Measurements from ENCODE around the gene C2CD2. TPM values are rescaled to one million over a fixed set of nuclear protein-coding genes. Genes with fewer than 3 reads are reported as not detected.

C2CD2 gene
- total RNA-seq, 1 donor from 2014 or later, result 6.7 TPM

DNA sequence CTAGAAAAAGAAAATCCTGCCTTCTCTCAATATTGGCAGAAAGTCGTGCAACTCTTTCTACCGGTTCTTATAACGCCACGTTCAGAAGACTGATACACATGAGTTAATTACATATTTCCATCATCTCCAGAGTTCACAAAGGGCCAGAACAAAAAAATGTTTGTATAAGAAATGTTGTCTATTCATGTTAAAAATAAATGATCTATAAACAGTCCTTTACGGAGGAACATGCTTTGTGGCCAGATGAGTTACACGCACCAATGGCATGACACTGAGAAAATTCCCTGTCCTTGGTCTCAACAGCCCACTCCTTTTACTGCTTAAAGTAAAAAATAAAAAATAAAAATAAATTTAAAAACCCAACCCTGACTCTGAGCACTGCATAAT is 29.5 kb downstream of the C2CD2 start:
- no peak for ATAC-seq (ENCODE audit: low read depth)
- no peaks in the 10 kb centered on the region for H3K36me3 Mint-ChIP-seq (ENCODE audit: low read depth)
- no peaks in the 10 kb centered on the region for H3K9me3 Mint-ChIP-seq
- peaks cover 81% of the 10 kb centered on the region for H3K4me1 Mint-ChIP-seq
- POLR2A ChIA-PET, result interaction anchor here (0.5 to 0.9 kb wide), 2 partner anchors 9 to 1798 kb away, joined by 3 to 8 read pairs; no protein-coding TSS in a partner anchor
- no peaks in the 10 kb centered on the region for H3K27me3 Mint-ChIP-seq
- intact Hi-C loops (cut with micrococcal nuclease), result loop anchor here (2.0 kb wide), 1 partner anchor 28 kb away; no protein-coding TSS in a partner anchor
- no peak overlapping the region for H3K27ac Mint-ChIP-seq
- no peak overlapping the region for H3K4me3 Mint-ChIP-seq
- TF ChIP-seq, protein P1, sequence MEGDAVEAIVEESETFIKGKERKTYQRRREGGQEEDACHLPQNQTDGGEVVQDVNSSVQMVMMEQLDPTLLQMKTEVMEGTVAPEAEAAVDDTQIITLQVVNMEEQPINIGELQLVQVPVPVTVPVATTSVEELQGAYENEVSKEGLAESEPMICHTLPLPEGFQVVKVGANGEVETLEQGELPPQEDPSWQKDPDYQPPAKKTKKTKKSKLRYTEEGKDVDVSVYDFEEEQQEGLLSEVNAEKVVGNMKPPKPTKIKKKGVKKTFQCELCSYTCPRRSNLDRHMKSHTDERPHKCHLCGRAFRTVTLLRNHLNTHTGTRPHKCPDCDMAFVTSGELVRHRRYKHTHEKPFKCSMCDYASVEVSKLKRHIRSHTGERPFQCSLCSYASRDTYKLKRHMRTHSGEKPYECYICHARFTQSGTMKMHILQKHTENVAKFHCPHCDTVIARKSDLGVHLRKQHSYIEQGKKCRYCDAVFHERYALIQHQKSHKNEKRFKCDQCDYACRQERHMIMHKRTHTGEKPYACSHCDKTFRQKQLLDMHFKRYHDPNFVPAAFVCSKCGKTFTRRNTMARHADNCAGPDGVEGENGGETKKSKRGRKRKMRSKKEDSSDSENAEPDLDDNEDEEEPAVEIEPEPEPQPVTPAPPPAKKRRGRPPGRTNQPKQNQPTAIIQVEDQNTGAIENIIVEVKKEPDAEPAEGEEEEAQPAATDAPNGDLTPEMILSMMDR (IDR thresholded peaks at IDR 0.05), result no peak
- CTCF ChIA-PET, result no interaction called here
- no peak for DNase-seq

DNA sequence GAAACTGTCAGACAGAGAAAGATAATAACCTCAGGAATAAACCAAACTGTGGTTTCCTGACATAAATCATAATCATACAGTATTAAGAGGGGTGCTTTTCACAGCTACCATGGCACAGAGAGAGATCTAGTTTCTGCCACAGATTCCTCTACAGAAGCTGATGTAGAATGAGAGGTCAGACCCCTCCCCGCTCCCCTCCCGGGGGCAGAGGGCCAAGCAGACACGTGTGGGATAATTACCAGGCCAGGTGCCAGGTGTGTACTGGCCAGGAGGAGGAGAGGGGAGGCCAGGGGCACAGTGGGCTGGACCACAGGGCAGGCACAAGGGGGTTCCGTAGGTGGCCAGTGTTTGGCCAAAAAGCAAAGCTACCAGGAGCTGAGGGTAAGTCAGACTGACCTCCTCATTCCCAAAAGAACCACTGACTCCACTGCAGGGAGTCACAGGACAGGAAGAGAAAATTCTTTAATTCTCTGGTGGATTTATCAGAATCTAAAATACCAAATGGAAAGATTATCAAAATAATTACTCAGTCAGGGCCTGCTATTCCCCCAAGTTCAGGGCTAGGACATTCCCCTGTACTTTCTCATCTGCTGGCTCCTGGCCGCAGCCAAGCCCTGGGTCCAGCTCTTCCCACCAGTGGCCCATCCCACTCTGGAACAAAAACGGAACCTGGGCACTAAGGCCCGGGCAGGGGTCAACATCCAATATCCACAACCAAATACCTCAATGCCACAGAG is 30.0 kb downstream of the C2CD2 start:
- H3K4me3 Mint-ChIP-seq, result no peak overlapping the region
- ChIA-PET CTCF (interaction anchor here (1.0 to 1.5 kb wide), 3 partner anchors 28 to 194 kb away, joined by 3 to 4 read pairs (median 3); no protein-coding TSS in a partner anchor), POLR2A (interaction anchor here (0.5 kb wide), 1 partner anchor 1799 kb away, joined by 3 read pairs; no protein-coding TSS in a partner anchor)
- H3K4me1 Mint-ChIP-seq, result peaks cover 77% of the 10 kb centered on the region
- H3K27ac Mint-ChIP-seq, result no peak overlapping the region
- no peaks in the 10 kb centered on the region for H3K27me3 Mint-ChIP-seq
- H3K36me3 Mint-ChIP-seq (ENCODE audit: low read depth), result no peaks in the 10 kb centered on the region
- no peak for ATAC-seq (ENCODE audit: low read depth)
- intact Hi-C loops (cut with micrococcal nuclease), result loop anchor here (2.0 kb wide), 1 partner anchor 29 kb away; no protein-coding TSS in a partner anchor
- no peak for DNase-seq
- TF ChIP-seq, protein P1 (IDR thresholded peaks at IDR 0.05), result no peak
- no peaks in the 10 kb centered on the region for H3K9me3 Mint-ChIP-seq

DNA sequence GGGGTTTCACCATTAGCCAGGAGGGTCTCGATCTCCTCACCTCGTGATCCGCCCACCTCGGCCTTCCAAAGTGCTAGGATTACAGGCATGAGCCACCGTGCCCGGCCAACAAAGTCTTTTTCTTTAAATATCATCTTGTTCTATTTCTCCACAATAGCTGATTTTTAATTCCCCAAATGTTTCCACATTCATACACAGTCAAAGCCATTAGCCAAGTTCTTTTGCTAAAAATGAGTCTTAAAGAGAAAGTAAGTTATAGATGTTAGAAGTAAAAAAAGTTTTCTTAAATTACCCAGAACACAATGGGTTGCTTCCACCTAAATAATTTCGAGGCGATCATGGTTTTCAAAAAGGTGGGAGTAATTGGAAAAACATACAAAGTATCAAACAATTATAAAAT is 30.6 kb downstream of the C2CD2 start:
- H3K36me3 Mint-ChIP-seq (ENCODE audit: low read depth), result peaks cover 1% of the 10 kb centered on the region
- intact Hi-C loops (cut with micrococcal nuclease), result no loop called here
- ChIA-PET CTCF (interaction anchor here (1.0 to 1.5 kb wide), 3 partner anchors 28 to 194 kb away, joined by 3 to 4 read pairs (median 3); no protein-coding TSS in a partner anchor), POLR2A (no interaction called here)
- DNase-seq (no peak), ATAC-seq (ENCODE audit: low read depth) (no peak)
- no peak overlapping the region for H3K27ac Mint-ChIP-seq
- TF ChIP-seq, protein P1 (IDR thresholded peaks at IDR 0.05), result no peak
- no peak overlapping the region for H3K4me3 Mint-ChIP-seq
- H3K9me3 Mint-ChIP-seq, result no peaks in the 10 kb centered on the region
- H3K27me3 Mint-ChIP-seq, result no peaks in the 10 kb centered on the region
- H3K4me1 Mint-ChIP-seq, result peaks cover 71% of the 10 kb centered on the region

DNA sequence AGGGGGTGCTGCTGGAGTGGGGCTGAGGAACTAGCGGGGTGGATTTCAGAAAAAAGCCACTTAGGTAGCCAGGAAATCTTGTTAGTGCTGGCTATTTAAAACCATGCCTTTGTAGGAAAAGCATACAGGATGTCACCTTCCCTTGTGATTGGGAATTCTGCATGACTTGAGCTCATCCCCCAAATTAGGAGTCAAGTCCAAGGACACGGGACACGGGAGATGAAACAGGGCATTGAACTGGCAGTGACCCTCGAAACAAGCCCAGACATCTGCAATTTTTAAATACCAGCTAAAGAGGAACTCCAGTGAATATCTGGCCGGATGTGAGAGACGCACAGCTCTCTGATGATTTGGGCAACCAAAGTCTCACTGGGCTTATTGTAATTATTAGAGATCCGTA is 32.8 kb downstream of the C2CD2 start:
- Mint-ChIP-seq H3K9me3 (no peaks in the 10 kb centered on the region), H3K27ac (peak overlapping the region; percentile 20), H3K4me3 (no peak overlapping the region), H3K36me3 (ENCODE audit: low read depth) (peaks cover 19% of the 10 kb centered on the region), H3K4me1 (peaks cover 50% of the 10 kb centered on the region), H3K27me3 (no peaks in the 10 kb centered on the region)
- ATAC-seq (ENCODE audit: low read depth) (peak; percentile 68), DNase-seq (no peak)
- ChIA-PET CTCF (interaction anchor here (1.0 to 1.9 kb wide), 2 partner anchors 187 to 196 kb away, joined by 3 to 7 read pairs; no protein-coding TSS in a partner anchor), POLR2A (interaction anchor here (0.6 to 1.6 kb wide), 7 partner anchors 8 to 535 kb away, joined by 3 to 7 read pairs (median 5); partner anchors contain the start of genes PRDM15 and ZBTB21)
- intact Hi-C loops (cut with micrococcal nuclease), result no loop called here
- TF ChIP-seq, protein P1 (IDR thresholded peaks at IDR 0.05), result no peak

DNA sequence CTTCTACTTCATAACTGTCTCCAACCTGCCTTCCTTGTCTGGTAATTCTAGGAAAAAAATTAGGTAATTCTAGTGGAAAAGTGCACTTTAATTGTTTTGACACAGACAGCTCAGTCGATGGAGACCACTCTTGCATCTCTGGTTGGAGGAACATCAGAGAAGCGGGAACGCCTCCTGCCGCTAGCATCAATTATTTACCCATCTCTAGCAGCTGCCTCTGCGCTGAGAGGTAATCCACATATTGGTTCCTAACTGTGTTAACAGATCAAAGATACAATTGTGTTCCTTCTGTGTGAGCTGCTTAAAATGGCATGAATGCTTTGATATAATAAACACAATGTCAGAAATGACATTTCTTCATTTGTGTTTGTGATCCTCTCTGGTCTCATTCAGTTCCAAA is 33.3 kb downstream of the C2CD2 start:
- no peaks in the 10 kb centered on the region for H3K9me3 Mint-ChIP-seq
- H3K27ac Mint-ChIP-seq, result peak overlapping the region; percentile 20
- ChIA-PET POLR2A (interaction anchor here (0.6 to 1.6 kb wide), 7 partner anchors 9 to 535 kb away, joined by 3 to 7 read pairs (median 5); partner anchors contain the start of genes PRDM15 and ZBTB21), CTCF (interaction anchor here (1.0 to 1.9 kb wide), 2 partner anchors 187 to 197 kb away, joined by 3 to 7 read pairs; no protein-coding TSS in a partner anchor)
- TF ChIP-seq, protein P1 (IDR thresholded peaks at IDR 0.05), result no peak
- H3K4me1 Mint-ChIP-seq, result peaks cover 44% of the 10 kb centered on the region
- ATAC-seq (ENCODE audit: low read depth) (no peak), DNase-seq (no peak)
- peaks cover 23% of the 10 kb centered on the region for H3K36me3 Mint-ChIP-seq (ENCODE audit: low read depth)
- H3K27me3 Mint-ChIP-seq, result no peaks in the 10 kb centered on the region
- intact Hi-C loops (cut with micrococcal nuclease), result no loop called here
- no peak overlapping the region for H3K4me3 Mint-ChIP-seq
